Large intestine (tissue), 3 donors: ENCODE data around the gene ACOX3. TPM values are rescaled to one million over a fixed set of nuclear protein-coding genes. Genes with fewer than 3 reads are reported as not detected.

ENCODE experiments used
- DNase-seq, 2 donors: peaks; one replicate each; pipeline versions ENCODE4 v3.0.0 to v3.0.0-alpha.2; 2013
- H3K27ac ChIP-seq: one replicate; pipeline ENCODE4 v1.5.1; 2013; ENCODE audit warnings: low read length
- H3K27me3 ChIP-seq: 2 replicates; pipeline ENCODE4 v1.6.1; 2013; ENCODE audit warnings: low read length; ENCODE audit not compliant: control insufficient read depth, insufficient read depth
- H3K36me3 ChIP-seq: 2 replicates; pipeline ENCODE4 v1.6.1; 2013; ENCODE audit warnings: low read length; ENCODE audit not compliant: control insufficient read depth, insufficient read depth
- H3K4me1 ChIP-seq: one replicate; pipeline ENCODE4 v1.6.1; 2013; ENCODE audit warnings: low read length; ENCODE audit not compliant: control insufficient read depth, insufficient read depth
- H3K4me3 ChIP-seq: one replicate; pipeline ENCODE4 v1.5.1; 2013; ENCODE audit warnings: low read length
- H3K9me3 ChIP-seq: one replicate; pipeline ENCODE4 v1.6.1; 2013; ENCODE audit warnings: mild to moderate bottlenecking, low read depth, low read length, moderate library complexity; ENCODE audit not compliant: control insufficient read depth
- WGBS: methylation state at CpG from one replicate; pipeline ENCODE4 v1.1.5; 2013; ENCODE audit warnings: low lambda C conversion rate; ENCODE audit not compliant: insufficient coverage; 5-methylcytosine and 5-hydroxymethylcytosine counted together
- polyA plus RNA-seq: library from polyadenylated mRNA; unstranded; fragments of 120-200 nt; gene quantifications from one replicate; pipeline ENCODE4 v1.2.1, GENCODE V29; 2013

Gene ACOX3
- polyA plus RNA-seq, 1 donor: 19.7 TPM

DNA sequence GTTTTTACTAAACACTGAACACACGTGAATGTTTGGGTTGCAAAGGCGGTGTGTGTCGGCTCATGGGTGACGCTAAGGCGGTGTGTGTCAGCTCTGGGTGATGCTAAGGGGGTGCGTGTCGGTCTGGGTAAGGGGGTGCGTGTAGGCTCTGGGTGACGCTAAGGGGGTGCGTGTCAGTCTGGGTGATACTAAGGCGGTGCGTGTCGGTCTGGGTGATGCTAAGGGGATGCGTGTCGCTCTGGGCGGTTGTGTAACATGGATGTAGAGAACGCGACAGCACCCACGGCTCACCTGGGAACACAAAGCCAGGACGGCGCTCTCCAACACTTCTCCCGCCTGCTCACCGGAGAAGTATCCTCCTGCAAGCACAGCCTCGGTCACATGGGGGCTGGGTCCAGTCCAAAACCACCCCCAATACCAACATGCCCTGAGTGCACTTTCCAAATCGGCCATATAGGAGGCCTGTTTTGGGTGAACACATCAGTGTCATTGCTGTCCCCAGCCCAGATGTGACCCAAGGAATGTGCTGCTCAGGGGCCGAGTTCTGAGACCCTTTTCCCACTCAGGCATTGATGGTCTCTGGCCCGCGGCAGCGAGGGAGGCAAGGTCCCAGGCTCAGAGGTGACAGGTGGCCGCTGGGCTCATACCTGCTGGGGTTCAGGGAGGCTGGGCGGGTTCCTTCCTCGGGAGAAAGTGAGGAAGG, 67.1 kb downstream of the ACOX3 start:
- no CpG with 5 or more reads among the region's 32 CpGs for WGBS
- no peak for DNase-seq
- H3K4me1 ChIP-seq: no peaks in the 10 kb centered on the region
- H3K27me3 ChIP-seq: no peaks in the 10 kb centered on the region
- no peak overlapping the region for H3K4me3 ChIP-seq
- no peaks in the 10 kb centered on the region for H3K9me3 ChIP-seq
- peaks cover 14% of the 10 kb centered on the region for H3K36me3 ChIP-seq
- no peak overlapping the region for H3K27ac ChIP-seq

DNA sequence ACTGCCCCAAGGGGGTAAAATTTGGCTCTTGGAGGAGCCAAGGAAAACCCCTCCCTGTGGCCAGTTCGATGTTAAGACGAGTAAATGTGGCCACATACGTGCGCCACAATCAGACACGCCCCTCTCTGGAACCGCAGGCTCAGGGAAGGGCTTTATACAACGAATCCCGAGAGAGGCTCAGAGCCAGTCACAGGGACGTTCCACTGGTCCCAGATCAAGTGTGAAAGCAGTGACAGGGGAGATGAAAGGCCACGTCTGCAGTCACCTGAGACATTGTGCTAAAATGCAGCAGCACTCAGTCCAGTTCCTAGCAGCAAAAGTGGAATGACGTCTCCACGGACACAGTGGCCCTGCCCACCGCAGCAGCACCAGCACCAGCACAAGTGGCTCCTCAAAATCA, 68.0 kb downstream of the ACOX3 start:
- no peak overlapping the region for H3K4me3 ChIP-seq
- WGBS: no CpG with 5 or more reads among the region's 13 CpGs
- DNase-seq: no peak
- no peaks in the 10 kb centered on the region for H3K27me3 ChIP-seq
- H3K4me1 ChIP-seq: no peaks in the 10 kb centered on the region
- H3K27ac ChIP-seq: no peak overlapping the region
- H3K9me3 ChIP-seq: no peaks in the 10 kb centered on the region
- H3K36me3 ChIP-seq: peaks cover 14% of the 10 kb centered on the region

GRCh38 chr4:8371596-8371995, 68.9 kb downstream of the ACOX3 start:
- Histone ChIP-seq H3K9me3 (no peaks in the 10 kb centered on the region), H3K36me3 (peaks cover 15% of the 10 kb centered on the region), H3K27me3 (no peaks in the 10 kb centered on the region), H3K4me1 (no peaks in the 10 kb centered on the region), H3K4me3 (no peak overlapping the region), H3K27ac (no peak overlapping the region)
- no peak for DNase-seq
- no CpG with 5 or more reads among the region's 20 CpGs for WGBS

- DNase-seq: no peak
- WGBS: 93% methylated on average over 5 of the region's 24 CpGs
- Histone ChIP-seq H3K27ac (no peak overlapping the region), H3K9me3 (no peaks in the 10 kb centered on the region), H3K27me3 (no peaks in the 10 kb centered on the region), H3K4me1 (no peaks in the 10 kb centered on the region), H3K36me3 (peaks cover 18% of the 10 kb centered on the region), H3K4me3 (no peak overlapping the region)
Observed at GRCh38 chr4:8370835-8371595, 69.5 kb downstream of the ACOX3 start.

GRCh38 chr4:8370106-8370787, 70.3 kb downstream of the ACOX3 start:
- H3K27ac ChIP-seq: no peak overlapping the region
- no peaks in the 10 kb centered on the region for H3K9me3 ChIP-seq
- no peaks in the 10 kb centered on the region for H3K27me3 ChIP-seq
- WGBS: no CpG with 5 or more reads among the region's 16 CpGs
- no peaks in the 10 kb centered on the region for H3K4me1 ChIP-seq
- no peak for DNase-seq
- H3K36me3 ChIP-seq: peaks cover 23% of the 10 kb centered on the region
- no peak overlapping the region for H3K4me3 ChIP-seq

GRCh38 chr4:8369426-8370105, 71.0 kb downstream of the ACOX3 start:
- no CpG with 5 or more reads among the region's 13 CpGs for WGBS
- H3K27ac ChIP-seq: no peak overlapping the region
- peaks cover 24% of the 10 kb centered on the region for H3K36me3 ChIP-seq
- DNase-seq: no peak
- no peaks in the 10 kb centered on the region for H3K4me1 ChIP-seq
- H3K27me3 ChIP-seq: no peaks in the 10 kb centered on the region
- no peak overlapping the region for H3K4me3 ChIP-seq
- H3K9me3 ChIP-seq: no peaks in the 10 kb centered on the region

GRCh38 chr4:8368998-8369397, 71.5 kb downstream of the ACOX3 start:
- no peaks in the 10 kb centered on the region for H3K9me3 ChIP-seq
- H3K27ac ChIP-seq: no peak overlapping the region
- H3K36me3 ChIP-seq: peaks cover 22% of the 10 kb centered on the region
- WGBS: no CpG with 5 or more reads among the region's 12 CpGs
- no peak for DNase-seq
- H3K4me1 ChIP-seq: no peaks in the 10 kb centered on the region
- no peaks in the 10 kb centered on the region for H3K27me3 ChIP-seq
- H3K4me3 ChIP-seq: no peak overlapping the region

GRCh38 chr4:8368061-8368481, 72.5 kb downstream of the ACOX3 start:
- Histone ChIP-seq H3K27me3 (no peaks in the 10 kb centered on the region), H3K9me3 (no peaks in the 10 kb centered on the region), H3K27ac (no peak overlapping the region), H3K4me3 (no peak overlapping the region), H3K4me1 (no peaks in the 10 kb centered on the region), H3K36me3 (peaks cover 22% of the 10 kb centered on the region)
- no peak for DNase-seq
- WGBS: 100% methylated on average over 2 of the region's 12 CpGs

- DNase-seq: no peak
- WGBS: no CpG with 5 or more reads among the region's 17 CpGs
Observed at GRCh38 chr4:8366601-8367000, 73.9 kb downstream of the ACOX3 start.

DNA sequence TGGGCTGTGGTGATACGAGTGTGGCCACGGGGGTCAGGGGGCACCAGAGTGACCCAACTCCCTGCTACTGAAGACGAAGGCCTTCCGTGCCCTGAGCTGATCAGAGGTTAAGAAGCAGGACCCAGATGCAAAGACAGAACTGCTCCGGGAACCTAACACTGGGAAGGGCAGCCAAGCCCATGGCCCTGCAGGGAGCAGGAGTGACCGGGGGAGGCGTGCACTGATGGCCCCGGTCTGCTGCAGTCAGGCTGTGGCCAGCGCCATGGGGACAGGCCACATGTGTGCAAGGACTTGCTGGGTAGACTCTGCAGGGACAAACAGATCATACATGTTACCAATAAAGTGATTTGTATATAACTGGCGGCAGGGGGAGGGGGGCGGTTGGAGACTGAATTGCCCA, 74.6 kb downstream of the ACOX3 start:
- Histone ChIP-seq H3K4me3 (no peak overlapping the region), H3K36me3 (peaks cover 18% of the 10 kb centered on the region), H3K4me1 (no peaks in the 10 kb centered on the region), H3K27ac (no peak overlapping the region), H3K9me3 (no peaks in the 10 kb centered on the region), H3K27me3 (no peaks in the 10 kb centered on the region)
- no peak for DNase-seq
- WGBS: 80% methylated on average over 2 of the region's 11 CpGs

More at GRCh38 chr4:8366601-8367000, 73.9 kb downstream of the ACOX3 start:
- H3K4me1 ChIP-seq: no peaks in the 10 kb centered on the region
- H3K4me3 ChIP-seq: no peak overlapping the region
- H3K9me3 ChIP-seq: no peaks in the 10 kb centered on the region
- no peak overlapping the region for H3K27ac ChIP-seq
- H3K36me3 ChIP-seq: peaks cover 18% of the 10 kb centered on the region
- no peaks in the 10 kb centered on the region for H3K27me3 ChIP-seq
